ENCODE results near the gene TCEA2.
"Not testable (repeated sequence)": the region's sequence is repeated elsewhere in the genome, so short reads cannot be mapped to it uniquely, and the experiment has no call there.

Gene TCEA2

DNA sequence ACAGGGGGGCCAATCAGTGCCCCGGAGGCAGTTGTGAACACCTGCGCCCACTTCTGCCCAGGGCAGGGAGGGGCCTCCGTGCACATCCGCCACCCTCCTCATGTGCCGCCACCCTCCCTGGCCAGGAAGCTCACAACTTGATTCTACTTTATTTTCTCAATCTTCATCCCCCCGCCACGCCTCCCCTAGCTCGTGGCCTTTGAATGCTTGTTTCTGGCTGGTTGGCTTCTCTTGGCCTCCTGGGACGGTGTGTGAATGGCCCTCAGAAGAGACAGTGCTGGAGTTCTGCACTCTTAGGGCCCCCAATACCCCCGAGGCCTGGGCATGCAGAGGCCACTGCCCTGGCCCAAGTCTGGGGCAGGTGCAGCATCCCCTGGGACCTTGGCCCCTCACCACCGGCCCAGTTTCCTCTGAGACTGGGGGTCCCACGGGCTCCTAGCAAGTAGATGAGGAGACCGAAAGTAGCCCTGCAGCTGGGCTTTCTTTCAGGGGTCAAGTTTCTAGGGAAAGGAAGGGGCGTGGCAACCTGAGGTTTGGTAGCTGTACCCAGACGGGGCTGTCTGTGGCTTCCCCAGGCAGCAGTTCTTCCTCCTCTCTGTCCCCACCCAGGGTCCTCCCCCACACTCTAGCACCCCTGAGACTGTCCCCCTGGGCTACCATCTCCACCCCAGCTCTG is 15.0 kb downstream of the TCEA2 start:
- ATAC-seq (peak; percentile 17), DNase-seq (peak; percentile 67)

DNA sequence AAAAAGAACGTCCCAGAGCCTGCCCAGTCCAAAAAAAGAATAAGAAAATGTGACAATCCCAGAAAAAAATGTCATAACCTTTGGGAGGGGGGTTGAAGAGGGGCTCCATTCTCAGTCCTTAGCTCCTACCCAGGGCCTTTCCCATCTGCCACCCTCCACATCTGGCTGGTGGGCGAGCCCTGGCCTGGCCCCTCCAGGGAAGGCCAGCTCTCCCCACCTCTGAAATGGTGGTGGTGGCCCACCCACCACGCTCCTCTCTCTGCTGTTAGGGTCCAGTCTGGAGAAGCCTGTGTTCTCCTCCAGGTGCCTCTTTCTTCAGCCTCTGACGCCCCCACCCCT is 15.9 kb downstream of the TCEA2 start:
- ATAC-seq, result no peak

DNA sequence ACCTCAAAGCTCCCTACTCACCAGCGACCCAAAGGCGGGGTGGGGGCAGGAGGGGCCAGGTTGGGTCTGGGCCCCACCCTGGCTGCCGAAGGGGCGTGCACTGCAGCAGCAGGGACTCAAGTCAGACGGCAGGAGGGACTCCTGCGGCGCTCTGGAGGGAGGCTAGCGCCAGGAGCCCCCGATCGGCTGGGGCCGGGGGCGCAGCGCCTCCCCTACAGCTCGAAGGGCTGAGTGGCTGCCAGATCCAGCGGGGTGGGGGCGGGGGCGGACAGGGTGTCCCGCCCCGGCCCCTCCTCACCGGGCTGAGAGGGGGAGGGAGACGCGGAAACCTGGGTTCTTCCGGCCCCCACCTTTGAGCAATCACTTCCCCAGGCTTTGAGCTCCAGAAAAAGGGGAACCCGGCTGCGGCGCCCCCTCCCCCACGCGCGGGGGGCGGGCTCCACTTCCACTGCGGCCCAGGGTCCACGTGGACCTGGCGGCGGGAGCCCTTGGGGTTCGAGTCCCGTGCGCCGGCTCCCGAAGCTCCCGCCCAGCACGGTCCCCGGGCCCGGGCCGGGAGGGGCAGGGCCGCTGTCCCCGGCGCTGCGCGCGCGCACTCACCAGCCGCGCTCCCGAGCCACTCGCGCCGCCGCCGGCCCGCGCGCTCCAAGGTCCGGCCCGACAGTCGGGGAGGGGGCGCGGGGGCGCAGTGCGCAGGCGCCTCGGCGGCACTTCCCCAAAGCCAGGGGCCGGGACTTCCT is 16.4 kb downstream of the TCEA2 start, which contains the start of gene RGS19:
Gene RGS19 (minus strand): TSS at position 246 of the 740 bp plus-strand sequence. CDS start 2,632 bp downstream, outside the sequence.
- peak; percentile 52 for ATAC-seq
- peak; percentile 81 for DNase-seq

More for the DNA sequence above, 15.9 kb downstream of the TCEA2 start:
- no peak for DNase-seq

DNA sequence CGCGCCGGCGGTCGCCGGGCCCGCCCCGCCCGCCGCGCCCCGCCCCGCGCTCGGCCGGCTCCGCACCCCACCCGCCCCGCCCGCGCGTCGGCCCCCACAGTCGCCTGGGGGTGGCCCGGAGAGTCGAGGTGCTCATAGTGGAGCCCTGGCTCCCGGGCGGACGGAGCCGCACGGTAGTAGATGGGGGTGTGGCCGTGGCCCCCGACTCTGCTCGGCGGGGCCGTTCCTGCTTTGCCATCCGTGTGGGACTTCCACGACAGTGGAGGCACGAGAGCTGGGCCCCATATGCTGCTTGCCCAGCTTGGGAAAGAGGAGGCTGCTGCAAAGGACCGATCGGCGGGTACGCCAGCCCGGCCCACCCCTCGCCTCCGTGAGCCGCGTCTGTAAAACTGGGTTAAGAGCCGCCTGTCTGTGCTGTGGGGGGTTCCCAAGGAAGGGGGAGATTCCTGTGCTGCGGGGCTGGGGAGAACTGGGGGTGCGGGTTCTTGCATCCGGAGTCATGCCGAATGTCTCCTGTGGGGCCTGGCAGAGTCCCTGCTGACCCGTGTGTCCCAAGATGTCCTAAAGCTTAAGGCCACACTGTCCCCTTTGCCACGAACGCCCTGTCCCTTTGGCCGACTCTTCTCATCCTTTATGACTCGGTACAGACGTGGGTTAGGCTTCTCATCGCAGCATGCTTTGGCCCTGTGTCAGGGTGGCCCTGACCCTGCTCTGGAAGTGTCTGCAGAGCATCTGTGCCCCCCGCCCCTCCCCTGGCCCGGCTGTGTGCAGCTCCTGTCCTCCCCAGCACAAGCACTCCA is 17.2 kb downstream of the TCEA2 start, which contains the start of gene OPRL1:
Gene OPRL1 (plus strand): TSS at position 70 of the 800 bp plus-strand sequence. CDS start 12,639 bp downstream, outside the sequence.
- DNase-seq, result no peak
- peak; percentile 2 for ATAC-seq

DNA sequence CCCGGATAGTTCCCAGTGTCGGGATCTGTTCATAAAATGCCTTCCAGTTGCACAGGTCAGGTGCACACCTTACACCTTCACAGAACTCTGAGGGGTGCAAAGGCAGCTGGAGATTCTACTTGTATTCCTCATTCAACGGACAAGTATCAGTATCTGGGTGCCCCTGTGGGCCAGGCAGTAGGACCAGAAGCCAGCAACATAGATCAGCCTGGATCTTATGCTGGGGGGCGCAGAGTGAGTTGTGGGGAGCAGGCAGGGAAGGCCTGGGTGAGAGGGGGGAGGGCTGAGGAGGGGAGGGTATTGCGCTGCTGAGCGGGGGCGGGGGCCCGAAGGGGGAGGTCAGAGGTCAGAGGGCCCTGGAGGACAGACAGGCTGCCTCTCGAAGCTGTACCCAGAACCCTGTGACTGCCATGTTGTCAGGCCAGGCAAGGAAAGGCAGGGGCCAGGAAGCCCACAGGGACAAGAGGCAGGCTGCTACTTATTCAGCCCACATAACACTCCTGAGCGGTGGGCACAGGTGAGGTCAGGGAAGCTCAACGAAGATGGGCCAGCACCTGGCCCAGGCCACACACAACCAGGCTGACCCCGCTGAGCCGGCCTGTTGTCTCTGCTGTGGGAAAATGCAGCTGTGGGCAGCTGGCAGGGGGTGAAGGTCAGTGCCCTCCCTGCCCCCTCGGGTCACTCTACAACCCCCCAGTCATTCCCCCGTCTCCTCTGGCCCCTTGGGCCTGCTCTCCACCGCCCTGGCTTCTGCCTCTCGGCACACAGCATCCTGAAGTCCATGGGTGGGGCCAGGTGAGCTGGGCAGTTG is 18.0 kb downstream of the TCEA2 start:
- no peak for DNase-seq
- ATAC-seq, result no peak

DNA sequence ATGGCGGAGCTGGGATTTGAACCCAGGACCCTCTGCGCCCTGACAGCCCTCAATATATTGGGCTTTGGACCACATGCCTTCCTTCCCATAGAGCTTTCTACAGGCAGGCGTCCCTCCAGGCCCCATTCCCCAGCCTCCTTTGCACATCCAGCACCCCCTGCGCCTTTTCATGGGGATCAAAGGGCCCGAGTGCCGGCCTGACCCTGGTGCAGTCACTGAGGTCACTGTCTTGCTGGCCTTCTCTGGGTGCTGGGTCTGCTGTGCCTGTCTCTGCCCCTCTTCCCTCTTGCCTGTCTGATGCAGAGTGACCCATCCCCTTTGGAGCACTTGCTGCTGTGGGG is 18.6 kb downstream of the TCEA2 start:
- ATAC-seq (no peak), DNase-seq (no peak)

DNA sequence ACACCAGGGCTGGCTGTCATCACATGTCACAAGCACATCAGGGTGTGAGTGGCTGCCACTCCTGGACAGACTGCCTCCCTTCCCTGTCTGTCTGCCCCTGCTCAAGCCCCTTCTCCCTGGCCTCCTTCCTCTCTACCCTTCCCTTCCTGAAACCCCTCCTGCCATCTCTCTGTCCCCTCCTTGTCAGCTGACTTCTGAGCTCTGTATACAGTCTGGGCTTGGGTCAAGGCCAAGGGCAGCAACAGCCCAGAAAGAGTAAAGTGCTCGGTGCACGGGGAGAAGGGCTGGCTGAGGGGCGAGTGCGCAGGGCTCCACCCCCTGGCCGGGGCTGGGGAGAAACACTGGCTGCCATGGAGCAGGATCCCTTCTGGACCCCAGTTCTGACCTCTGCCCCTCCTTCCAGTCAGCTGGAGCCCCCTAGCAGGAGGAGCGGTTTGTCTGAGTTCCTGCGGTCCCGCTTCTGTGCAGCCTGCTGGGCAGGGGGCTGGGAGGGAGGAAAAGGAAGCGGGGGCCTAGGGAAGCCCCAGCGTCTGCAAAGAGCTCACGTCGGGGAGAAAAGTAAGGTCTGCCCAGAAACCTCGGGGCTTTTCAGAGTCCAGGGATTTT is 19.2 kb downstream of the TCEA2 start:
- ATAC-seq (no peak), DNase-seq (no peak)

DNA sequence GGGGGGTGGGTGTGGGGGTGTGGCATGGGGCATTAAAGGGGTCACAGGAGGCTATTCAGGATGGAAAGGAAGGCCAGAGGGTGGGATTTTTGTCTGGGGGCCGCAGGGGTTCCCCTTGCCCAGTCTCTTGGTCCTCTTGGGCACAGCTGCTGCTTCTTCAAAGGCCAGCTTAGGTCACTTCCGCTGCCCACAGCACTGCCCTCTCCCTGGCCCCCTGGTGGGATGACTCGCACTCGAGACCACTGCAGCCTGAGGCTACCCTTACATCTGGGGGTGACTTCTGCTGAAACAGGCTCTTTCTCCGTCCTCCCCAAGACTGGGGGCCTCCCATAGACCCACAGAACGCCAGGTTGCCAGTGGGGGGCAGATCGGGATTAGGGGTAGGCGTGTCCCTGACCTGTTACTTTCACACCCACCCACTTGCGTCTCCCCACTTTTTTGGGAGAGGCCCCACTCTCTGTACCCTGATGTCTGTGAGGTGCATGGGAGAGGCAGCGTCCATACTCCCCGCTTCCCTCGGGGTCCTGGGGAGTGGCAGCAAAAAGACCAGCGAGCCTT is 19.9 kb downstream of the TCEA2 start:
- ATAC-seq (no peak), DNase-seq (no peak)

DNA sequence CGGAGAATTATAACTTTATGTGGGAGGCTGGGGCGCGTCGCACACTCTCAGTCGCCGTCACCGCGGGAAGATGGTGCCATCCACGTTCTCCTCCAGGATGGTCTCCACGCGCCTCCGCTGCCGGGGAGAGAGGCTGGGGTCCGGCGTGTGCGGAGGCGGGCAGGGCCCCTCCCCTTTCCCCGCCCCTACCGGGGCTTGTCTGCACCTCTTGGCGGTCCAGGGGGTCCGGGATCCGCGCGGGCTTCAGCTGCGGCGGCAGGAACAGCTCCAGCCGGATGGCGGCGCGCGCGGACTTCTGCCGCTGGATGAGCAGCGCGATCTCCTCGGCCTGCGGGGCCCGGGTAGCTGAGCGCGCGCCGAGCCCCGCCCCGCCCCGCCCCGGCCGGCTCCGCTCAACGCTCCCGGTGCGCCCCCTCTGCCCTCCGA is 20.4 kb downstream of the TCEA2 start:
- DNase-seq (peak; percentile 85), ATAC-seq (peak; percentile 38)

DNA sequence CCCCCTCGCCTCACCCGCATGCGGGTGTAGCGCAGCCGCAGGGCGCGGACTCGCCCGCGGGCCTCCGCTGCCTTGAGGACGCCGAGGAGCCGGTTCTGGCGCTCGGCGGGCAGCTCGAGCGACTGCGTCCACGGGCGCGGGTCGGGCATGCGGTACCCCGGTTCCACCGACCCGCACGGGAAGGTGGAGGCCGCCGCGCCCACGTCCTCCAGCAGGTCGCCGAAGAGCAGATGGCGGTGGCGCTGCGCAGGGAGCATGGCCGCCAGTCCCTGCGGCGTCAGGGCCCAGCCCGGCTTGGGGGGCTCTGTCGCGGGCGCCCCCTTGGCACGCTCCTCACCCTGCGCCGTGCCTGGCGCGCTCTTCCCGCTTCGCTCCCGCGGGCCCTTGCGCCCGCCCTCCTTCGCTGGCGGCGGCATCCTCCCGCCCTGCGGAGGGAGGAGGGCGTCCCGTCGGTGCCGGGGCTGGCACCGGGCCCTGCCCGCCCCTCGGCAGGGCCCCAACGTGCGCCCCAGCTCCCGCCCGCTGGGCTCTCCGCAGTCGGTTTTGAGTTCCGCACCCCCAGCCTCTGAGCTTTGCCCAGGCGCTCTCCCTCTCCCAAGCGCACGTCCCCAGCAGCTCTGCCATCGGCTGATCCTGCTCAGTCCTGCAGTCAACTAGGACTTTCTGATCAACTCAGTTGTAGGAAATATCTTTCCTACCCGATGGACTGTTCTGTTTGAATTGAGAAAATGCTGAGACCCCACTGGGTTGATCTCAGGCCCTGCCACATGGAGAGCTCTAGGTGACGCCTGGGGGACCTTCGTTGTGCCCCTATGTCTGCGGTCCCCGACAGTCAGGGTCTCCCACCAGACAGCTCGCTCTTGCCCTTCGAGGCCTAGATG is 21.0 kb downstream of the TCEA2 start, which contains the start of gene LKAAEAR1:
Gene LKAAEAR1 (minus strand): TSS at position 595 of the 881 bp plus-strand sequence. CDS start 179 bp downstream, at position 416.
- no peak for ATAC-seq

DNA sequence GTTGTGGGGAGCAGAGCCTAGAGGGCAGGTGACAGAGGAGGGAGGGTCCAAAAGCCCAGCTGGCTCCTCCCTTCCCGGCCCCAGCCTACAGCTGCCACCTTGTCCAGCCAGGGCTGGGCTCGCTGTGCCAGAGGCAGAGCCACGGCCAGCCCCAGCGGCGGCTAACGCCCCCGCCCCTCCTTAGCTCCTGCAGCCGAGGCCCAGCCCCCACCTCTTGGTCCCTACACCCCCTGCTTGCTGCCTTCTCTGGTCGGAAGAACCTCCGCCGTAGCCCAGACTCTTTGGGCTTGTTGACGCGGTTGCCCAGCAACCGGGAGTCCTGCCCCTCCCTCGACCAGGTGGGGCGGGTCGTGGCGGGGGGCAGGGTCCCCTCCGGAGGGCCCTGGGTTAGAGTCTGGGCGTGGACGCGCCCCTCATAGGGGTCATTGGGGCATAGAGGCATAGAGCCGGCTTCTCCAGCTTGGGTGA is 21.7 kb downstream of the TCEA2 start:
- no peak for DNase-seq
- no peak for ATAC-seq

More for the DNA sequence above, 21.0 kb downstream of the TCEA2 start, which contains the start of gene LKAAEAR1:
- DNase-seq, result no peak

DNA sequence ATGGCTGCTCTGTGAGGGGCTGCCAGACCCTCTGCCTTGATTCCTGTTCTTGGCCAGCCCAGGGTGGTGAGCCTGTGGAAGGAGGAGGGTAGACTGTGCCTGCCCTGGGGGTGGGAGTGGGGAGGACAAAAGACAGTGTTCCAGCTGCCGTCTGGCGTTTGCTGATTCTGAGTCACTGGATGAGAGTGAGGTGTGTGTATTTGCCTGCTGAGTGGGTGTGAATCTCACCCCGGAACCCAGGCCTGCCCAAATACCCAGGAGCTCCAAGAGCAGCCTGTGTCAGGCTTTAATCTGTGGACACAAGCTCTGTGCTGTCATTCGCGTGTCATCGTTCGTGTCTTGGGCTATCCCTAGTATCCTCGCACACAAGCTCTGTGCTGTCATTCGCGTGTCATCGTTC is 23.8 kb downstream of the TCEA2 start:
- ATAC-seq, result no peak

DNA sequence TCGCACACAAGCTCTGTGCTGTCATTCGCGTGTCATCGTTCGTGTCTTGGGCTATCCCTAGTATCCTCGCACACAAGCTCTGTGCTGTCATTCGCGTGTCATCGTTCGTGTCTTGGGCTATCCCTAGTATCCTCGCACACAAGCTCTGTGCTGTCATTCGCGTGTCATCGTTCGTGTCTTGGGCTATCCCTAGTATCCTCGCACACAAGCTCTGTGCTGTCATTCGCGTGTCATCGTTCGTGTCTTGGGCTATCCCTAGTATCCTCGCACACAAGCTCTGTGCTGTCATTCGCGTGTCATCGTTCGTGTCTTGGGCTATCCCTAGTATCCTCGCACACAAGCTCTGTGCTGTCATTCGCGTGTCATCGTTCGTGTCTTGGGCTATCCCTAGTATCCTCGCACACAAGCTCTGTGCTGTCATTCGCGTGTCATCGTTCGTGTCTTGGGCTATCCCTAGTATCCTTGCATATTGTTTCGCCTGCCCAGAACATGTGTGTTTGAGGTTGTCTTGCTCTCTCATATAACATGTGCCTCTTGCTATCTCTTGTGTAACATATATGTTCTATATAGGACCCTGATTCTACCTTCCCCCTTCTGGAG is 24.3 kb downstream of the TCEA2 start:
- not testable (repeated sequence) for DNase-seq, ATAC-seq

More for the DNA sequence above, 23.8 kb downstream of the TCEA2 start:
- no peak for DNase-seq

DNA sequence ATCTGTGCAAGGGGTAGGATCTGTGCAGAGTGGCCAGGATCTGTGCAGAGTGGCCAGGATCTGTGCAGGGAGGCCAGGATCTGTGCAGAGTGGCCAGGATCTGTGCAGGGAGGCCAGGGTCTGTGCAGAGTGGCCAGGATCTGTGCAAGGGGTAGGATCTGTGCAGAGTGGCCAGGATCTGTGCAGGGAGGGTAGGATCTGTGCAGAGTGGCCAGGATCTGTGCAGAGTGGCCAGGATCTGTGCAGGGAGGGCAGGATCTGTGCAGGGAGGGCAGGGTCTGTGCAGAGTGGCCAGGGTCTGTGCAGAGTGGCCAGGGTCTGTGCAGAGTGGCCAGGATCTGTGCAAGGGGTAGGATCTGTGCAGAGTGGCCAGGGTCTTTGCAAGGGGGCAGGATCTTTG is 25.6 kb downstream of the TCEA2 start:
- DNase-seq, ATAC-seq: not testable (repeated sequence)

DNA sequence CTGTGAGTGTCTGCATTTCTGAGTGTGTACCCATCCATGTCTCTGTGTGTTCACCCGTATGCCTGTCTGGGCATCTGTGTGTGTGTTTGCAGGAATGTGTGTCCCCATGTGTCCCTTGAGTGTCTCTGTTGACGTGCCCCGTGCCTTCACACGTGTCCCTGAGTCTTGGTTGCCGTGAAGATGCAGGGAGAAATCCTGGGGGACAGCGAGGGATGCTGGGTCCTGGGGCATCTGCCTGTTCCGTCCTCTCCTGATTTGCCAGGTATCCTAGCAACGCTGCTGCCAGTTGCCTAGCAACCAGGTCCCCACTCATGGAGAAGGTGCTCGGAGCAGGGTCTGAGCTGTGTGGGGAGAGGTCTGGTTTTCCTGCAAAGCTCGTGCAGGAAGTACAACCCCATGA is 27.2 kb downstream of the TCEA2 start:
- DNase-seq, result no peak
- ATAC-seq, result no peak

DNA sequence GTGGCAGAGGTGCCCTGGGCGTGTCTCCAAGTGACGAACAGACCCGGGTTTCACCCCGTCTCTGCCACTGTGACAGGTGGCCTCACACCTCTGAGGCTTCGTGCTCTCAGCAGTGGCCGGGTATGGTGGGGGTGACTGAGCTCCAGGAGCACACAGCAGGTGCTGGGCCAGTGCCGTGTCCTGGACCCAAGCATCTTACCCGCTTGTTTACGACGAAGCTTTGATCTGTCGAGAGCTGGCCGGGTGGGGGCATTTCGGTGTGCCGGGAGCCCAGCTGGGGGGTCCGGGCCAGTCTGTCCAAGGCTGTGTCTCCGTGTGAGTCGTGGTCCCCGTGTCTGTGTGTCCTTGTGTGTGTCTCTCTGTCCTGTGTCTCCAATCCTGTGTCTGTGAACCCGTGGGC is 28.3 kb downstream of the TCEA2 start:
- ATAC-seq (no peak), DNase-seq (no peak)

DNA sequence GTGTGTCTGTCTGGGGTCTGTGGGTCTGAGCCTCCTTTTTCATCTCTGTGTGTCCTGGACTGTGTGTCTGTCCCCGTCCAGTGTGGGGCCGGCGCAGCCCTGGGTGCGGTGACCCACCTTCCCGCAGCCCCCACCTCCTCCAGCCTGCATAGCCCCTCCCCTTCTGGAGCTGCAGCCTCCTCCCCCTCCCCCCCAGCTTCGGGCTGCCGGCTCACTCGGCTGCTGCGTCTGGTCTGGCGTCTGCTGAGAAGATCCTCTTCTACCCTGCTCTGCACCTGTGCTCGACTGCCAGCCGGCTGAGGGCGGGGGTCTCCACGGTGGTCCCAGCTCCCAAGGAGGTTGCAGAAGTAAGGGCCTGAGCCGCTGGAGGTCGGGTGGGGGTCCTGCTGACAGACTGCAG is 28.8 kb downstream of the TCEA2 start:
- no peak for ATAC-seq
- DNase-seq, result no peak

DNA sequence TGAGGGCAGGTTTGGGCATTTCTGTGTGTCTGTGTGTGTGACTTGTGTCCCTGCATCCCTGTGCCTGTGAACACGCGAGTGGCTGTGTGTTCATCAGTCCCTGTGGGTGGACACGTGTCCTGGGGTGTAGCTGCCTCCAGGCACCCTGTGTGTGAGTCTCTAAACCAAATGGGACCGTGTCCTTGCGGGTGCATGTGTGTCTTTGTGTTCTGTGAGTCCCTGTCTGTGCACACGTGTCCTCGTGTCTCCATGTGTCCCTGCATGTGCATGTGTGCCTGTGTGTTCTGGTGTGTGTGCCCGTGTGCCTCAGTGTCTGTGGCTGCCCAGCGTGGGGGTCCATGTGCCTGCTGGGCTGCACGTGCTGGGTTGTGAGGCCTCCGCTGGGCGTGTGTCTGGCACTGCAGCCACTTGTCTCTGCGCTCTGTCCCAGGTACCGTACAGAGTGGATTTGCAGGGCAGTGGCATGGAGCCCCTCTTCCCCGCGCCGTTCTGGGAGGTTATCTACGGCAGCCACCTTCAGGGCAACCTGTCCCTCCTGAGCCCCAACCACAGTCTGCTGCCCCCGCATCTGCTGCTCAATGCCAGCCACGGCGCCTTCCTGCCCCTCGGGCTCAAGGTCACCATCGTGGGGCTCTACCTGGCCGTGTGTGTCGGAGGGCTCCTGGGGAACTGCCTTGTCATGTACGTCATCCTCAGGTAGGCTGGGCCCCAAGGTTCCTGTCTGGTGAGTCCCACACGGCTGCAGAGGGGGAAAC is 29.4 kb downstream of the TCEA2 start:
- ATAC-seq (no peak), DNase-seq (no peak)
